H1 (cell line): Measurements from ENCODE around the gene MAPT. TPM values are rescaled to one million over a fixed set of nuclear protein-coding genes. Genes with fewer than 3 reads are reported as not detected.

ENCODE experiments used
- CTCF ChIA-PET: fragments of 300-600 bp; sonication (Branson Sonifier 250); formaldehyde crosslinking; loops from one replicate; lab custom pipeline; 2021; ENCODE audit not compliant: partially characterized antibody; lab: Charles Lee
- POLR2A ChIA-PET: fragments of 300-600 bp; sonication (Branson Sonifier 250); formaldehyde crosslinking; loops from one replicate; lab custom pipeline; 2021; ENCODE audit warnings: inconsistent platforms; ENCODE audit not compliant: partially characterized antibody; lab: Charles Lee
- DNase-seq, 2 experiments: peaks; one replicate each; pipeline versions ENCODE4 v3.0.0 to v3.0.0-alpha.2; 2010 to 2022; ENCODE audit warnings: low spot score in 2 of 2, low read depth in 1 of 2, mixed read lengths in 1 of 2
- FAIRE-seq: peaks from 2 replicates; lab custom pipeline; 2011; peaks lifted over from hg19 to GRCh38; lab: Jason Lieb, UNC
- H2AFZ ChIP-seq: 2 replicates; pipeline ENCODE4 v1.8.1; 2012; ENCODE audit warnings: low read length, inconsistent platforms
- H2AK5ac ChIP-seq: 2 replicates; pipeline ENCODE4 v1.6.1; 2013; ENCODE audit warnings: low read depth, low read length
- H2BK120ac ChIP-seq: replicated peaks from 2 replicates; pipeline ENCODE3; 2013; ENCODE audit warnings: low read depth, low read length, inconsistent platforms
- H2BK12ac ChIP-seq: 2 replicates; pipeline ENCODE4 v1.6.1; 2013; ENCODE audit warnings: low read depth, low read length
- H2BK15ac ChIP-seq: 2 replicates; pipeline ENCODE4 v1.6.1; 2013; ENCODE audit warnings: low read length
- H2BK20ac ChIP-seq: 2 replicates; pipeline ENCODE4 v1.6.1; 2013; ENCODE audit warnings: low read length
- H2BK5ac ChIP-seq: 2 replicates; pipeline ENCODE4 v1.6.1; 2013; ENCODE audit warnings: low read depth, low read length
- H3K14ac ChIP-seq: 2 replicates; pipeline ENCODE4 v1.6.1; 2013; ENCODE audit warnings: inconsistent platforms; ENCODE audit not compliant: insufficient read length
- H3K18ac ChIP-seq: 2 replicates; pipeline ENCODE4 v1.6.1; 2013; ENCODE audit warnings: low read length; ENCODE audit errors: extremely low read depth
- H3K23ac ChIP-seq: 2 replicates; pipeline ENCODE4 v1.6.1; 2013; ENCODE audit warnings: inconsistent platforms; ENCODE audit not compliant: insufficient read length
- H3K23me2 ChIP-seq: 2 replicates; pipeline ENCODE4 v1.6.1; 2013; ENCODE audit warnings: low read depth, low read length
- H3K27ac ChIP-seq: 2 replicates; pipeline ENCODE4 v1.6.1; 2011; ENCODE audit warnings: low read depth, low read length, inconsistent platforms
- H3K27me3 ChIP-seq, 4 experiments: replicated peaks in 1 of 4; 1 replicate in 1 of 4; 2 replicates in 3 of 4; pipeline versions ENCODE4 v1.6.1 to v1.8.1; 2011 to 2013; ENCODE audit warnings: low read length in 3 of 4, mild to moderate bottlenecking in 3 of 4, inconsistent platforms in 2 of 4, mixed read lengths in 2 of 4, moderate library complexity in 1 of 4; ENCODE audit not compliant: control insufficient read depth in 3 of 4, insufficient read depth in 3 of 4; ENCODE audit errors: extremely low read depth in 1 of 4
- H3K36me3 ChIP-seq, 4 experiments: 2 replicates each; pipeline versions ENCODE4 v1.6.1 to v1.8.1; 2011 to 2013; ENCODE audit warnings: mild to moderate bottlenecking in 4 of 4, low read length in 3 of 4, moderate library complexity in 2 of 4, control low read depth in 1 of 4, inconsistent platforms in 1 of 4; ENCODE audit not compliant: insufficient read depth in 4 of 4, control insufficient read depth in 2 of 4
- H3K4ac ChIP-seq: replicated peaks from 2 replicates; pipeline ENCODE3; 2013; ENCODE audit warnings: low read length, low read depth, mixed read lengths, inconsistent platforms; ENCODE audit not compliant: insufficient read length
- H3K4me1 ChIP-seq, 4 experiments: replicated peaks in 1 of 4; 1 replicate in 1 of 4; 2 replicates in 3 of 4; pipeline versions ENCODE4 v1.6.1 to v1.8.1; 2011 to 2013; ENCODE audit warnings: low read length in 3 of 4, inconsistent platforms in 2 of 4, mixed read lengths in 1 of 4; ENCODE audit not compliant: insufficient read depth in 4 of 4, control insufficient read depth in 3 of 4
- H3K4me2 ChIP-seq, 2 experiments: 2 replicates each; pipeline versions ENCODE4 v1.6.1 to v1.8.1; 2011 to 2013; ENCODE audit warnings: low read depth in 2 of 2, low read length in 2 of 2, control low read depth in 1 of 2, inconsistent platforms in 1 of 2, mild to moderate bottlenecking in 1 of 2; ENCODE audit not compliant: insufficient read depth in 1 of 2
- H3K4me3 ChIP-seq, 4 experiments: fragments of 200-600, 300-600 bp in 1 of 4; sonication (generic), shearing (Covaris generic), sonication (Bioruptor Twin) in 1 of 4; 2 replicates each; pipeline versions ENCODE4 v1.5.1 to v1.8.1; 2011 to 2016; ENCODE audit warnings: low read length in 4 of 4, low read depth in 3 of 4, control low read depth in 2 of 4, inconsistent platforms in 2 of 4, mild to moderate bottlenecking in 2 of 4, mixed read lengths in 1 of 4, moderate library complexity in 1 of 4; ENCODE audit not compliant: insufficient read depth in 2 of 4; ENCODE audit errors: extremely low read depth in 1 of 4
- H3K56ac ChIP-seq: replicated peaks from 2 replicates; pipeline ENCODE3; 2013; ENCODE audit warnings: low read depth, mild to moderate bottlenecking, mixed read lengths, low read length, inconsistent platforms; ENCODE audit not compliant: insufficient read length
- H3K79me1 ChIP-seq: 2 replicates; pipeline ENCODE4 v1.6.1; 2013; ENCODE audit warnings: low read depth, low read length, control low read depth
- H3K79me2 ChIP-seq, 2 experiments: 2 replicates each; pipeline versions ENCODE4 v1.6.1 to v1.8.1; 2012 to 2013; ENCODE audit warnings: low read length in 2 of 2, mild to moderate bottlenecking in 2 of 2, inconsistent platforms in 1 of 2; ENCODE audit not compliant: insufficient read depth in 2 of 2, control insufficient read depth in 1 of 2
- H3K9ac ChIP-seq, 4 experiments: replicated peaks in 1 of 4; 1 replicate in 1 of 4; 2 replicates in 3 of 4; pipeline versions ENCODE4 v1.6.1 to v1.8.1; 2011 to 2013; ENCODE audit warnings: low read depth in 3 of 4, low read length in 3 of 4, control low read depth in 2 of 4, mild to moderate bottlenecking in 2 of 4, moderate library complexity in 2 of 4, inconsistent platforms in 1 of 4; ENCODE audit errors: extremely low read depth in 1 of 4
- H3K9me3 ChIP-seq, 2 experiments: 2 replicates each; pipeline versions ENCODE4 v1.6.1 to v1.8.1; 2012 to 2013; ENCODE audit warnings: mild to moderate bottlenecking in 2 of 2, moderate library complexity in 2 of 2, control low read depth in 1 of 2, inconsistent platforms in 1 of 2, low read depth in 1 of 2, low read length in 1 of 2, mixed read lengths in 1 of 2; ENCODE audit not compliant: insufficient read depth in 2 of 2
- H4K20me1 ChIP-seq, 2 experiments: replicated peaks in 1 of 2; 2 replicates each; pipeline versions ENCODE3 to v1.8.1; 2011 to 2013; ENCODE audit warnings: inconsistent platforms in 2 of 2, low read length in 2 of 2, mild to moderate bottlenecking in 1 of 2; ENCODE audit not compliant: insufficient read depth in 2 of 2, control insufficient read depth in 1 of 2
- H4K5ac ChIP-seq: 2 replicates; pipeline ENCODE4 v1.6.1; 2013; ENCODE audit warnings: low read length, low read depth, mixed read lengths, inconsistent platforms; ENCODE audit not compliant: insufficient read length
- H4K8ac ChIP-seq: 2 replicates; pipeline ENCODE4 v1.8.0; 2013; ENCODE audit warnings: mild to moderate bottlenecking, moderate library complexity, low read length, inconsistent platforms; ENCODE audit not compliant: insufficient read depth; ENCODE audit errors: extremely low read depth
- H4K91ac ChIP-seq: replicated peaks from 2 replicates; pipeline ENCODE3; 2013; ENCODE audit warnings: low read length, mixed read lengths, inconsistent platforms; ENCODE audit not compliant: insufficient read length
- BCL11A ChIP-seq, 2 experiments: IDR thresholded peaks; one replicate each; pipeline ENCODE4 v1.6.1; 2011; ENCODE audit warnings: low read depth in 2 of 2, low read length in 2 of 2, mild to moderate bottlenecking in 2 of 2
- SUZ12 ChIP-seq: fragments of 200-600 bp; sonication (generic); IDR thresholded peaks from 2 replicates; pipeline ENCODE4 v1.6.1; 2012; ENCODE audit warnings: mild to moderate bottlenecking, inconsistent platforms, low read length, moderate library complexity, mixed read lengths
- WGBS, 2 experiments: shearing (Covaris generic) in 1 of 2; methylation state at CpG; one replicate each; pipeline versions ENCODE4 v1.1.6 to v1.1.7; 2013 to 2015; ENCODE audit warnings: low lambda C conversion rate in 2 of 2, mixed read lengths in 2 of 2, inconsistent platforms in 1 of 2, low coverage in 1 of 2, missing lambda C conversion rate in 1 of 2; ENCODE audit not compliant: insufficient replicate concordance in 2 of 2, insufficient coverage in 1 of 2, insufficient read length in 1 of 2; ENCODE audit errors: extremely low coverage in 1 of 2, missing lambda C conversion rate in 1 of 2; 5-methylcytosine and 5-hydroxymethylcytosine counted together
- polyA plus RNA-seq, 7 experiments: library from polyadenylated mRNA; depleted of rRNA in 3 of 7; stranded (reverse) in 5 of 7; unstranded in 2 of 7; fragments of >200 nt in 5 of 7; fragments of 200-250 nt in 2 of 7; gene quantifications; 1 replicate in 5 of 7; 2 replicates in 1 of 7; 4 replicates in 1 of 7; pipeline versions ENCODE4 v1.2.1 to v1.2.3, GENCODE V29; 2011 to 2013; ENCODE audit warnings: missing spikeins in 2 of 7, mixed read lengths in 2 of 7
- total RNA-seq: library from RNA; stranded (reverse); fragmentation: NEBNext Ultra II Directional; extraction: Animal tissue kit (Norgen Biotek cat#: 25700); gene quantifications from 2 replicates; pipeline ENCODE4 v1.2.1, GENCODE V29; 2021

MAPT gene
- total and polyA plus RNA-seq, 2 of the 8 experiments (the other 6 are each of a cell fraction or from before 2014, with no cell fraction given), result 0.54 to 1.7 TPM

- no peak overlapping the region for H3K4me2 ChIP-seq
- H3K79me2 ChIP-seq, result no peaks in the 10 kb centered on the region
- H2AFZ ChIP-seq, result no peak overlapping the region
- H3K79me1 ChIP-seq, result no peaks in the 10 kb centered on the region
- H3K4ac ChIP-seq, result no peak overlapping the region
- H3K14ac ChIP-seq, result no peak overlapping the region
- 85% methylated on average over 17 of the region's 17 CpGs; no CpG with 5 or more reads in 1 of the 2 experiments for WGBS, 2 experiments
- H3K27ac ChIP-seq, result no peak overlapping the region
- H3K23ac ChIP-seq, result no peak overlapping the region
- no peak overlapping the region for H2BK5ac ChIP-seq
- no peak overlapping the region for H2BK12ac ChIP-seq
- peaks cover 9% of the 10 kb centered on the region; the same call in 1 of the 2 replicates for H3K23me2 ChIP-seq
- peaks cover 0 to 3% (median 0%) of the 10 kb centered on the region in 4 experiments; a peak in 1 of 7 replicates for H3K4me1 ChIP-seq
- CTCF ChIA-PET, result interaction anchor here (0.7 to 1.8 kb wide), 9 partner anchors 13 to 122 kb away, joined by 3 to 5 read pairs (median 3); no protein-coding TSS in a partner anchor
- H3K27me3 ChIP-seq, result peaks cover 0 to 2% (median 0%) of the 10 kb centered on the region in 4 experiments; a peak in 2 of 7 replicates
- no peaks in the 10 kb centered on the region for H3K9me3 ChIP-seq
- H2AK5ac ChIP-seq, result no peak overlapping the region
- no peak overlapping the region for H3K18ac ChIP-seq
- TF ChIP-seq SUZ12 (no peak), BCL11A (IDR thresholded peaks at IDR 0.05; ENCODE audit: low read depth in 2 of 2, low read length in 2 of 2) (no peak)
- H3K4me3 ChIP-seq, result no peak overlapping the region
- H2BK15ac ChIP-seq, result no peak overlapping the region
- no peaks in the 10 kb centered on the region for H3K36me3 ChIP-seq
- H3K9ac ChIP-seq, result no peak overlapping the region
- H4K5ac ChIP-seq, result no peak overlapping the region
- H4K8ac ChIP-seq, result no peak overlapping the region
- H4K91ac ChIP-seq, result no peak overlapping the region
- DNase-seq (no peak), FAIRE-seq (no peak)
- H2BK120ac ChIP-seq, result no peak overlapping the region
- H4K20me1 ChIP-seq, result no peaks in the 10 kb centered on the region
- H2BK20ac ChIP-seq, result no peak overlapping the region
- H3K56ac ChIP-seq, result no peak overlapping the region
- POLR2A ChIA-PET, result interaction anchor here (1.4 kb wide), 1 partner anchor 8 kb away, joined by 3 read pairs; no protein-coding TSS in a partner anchor
Observed at GRCh38 chr17:45973946-45974859, 79.8 kb downstream of the MAPT start.
